ENCODE data around the gene RPL37.

GRCh38 chr5:40869384-40869783, 34.4 kb upstream of the RPL37 start:
- TF ChIP-seq, protein P1, sequence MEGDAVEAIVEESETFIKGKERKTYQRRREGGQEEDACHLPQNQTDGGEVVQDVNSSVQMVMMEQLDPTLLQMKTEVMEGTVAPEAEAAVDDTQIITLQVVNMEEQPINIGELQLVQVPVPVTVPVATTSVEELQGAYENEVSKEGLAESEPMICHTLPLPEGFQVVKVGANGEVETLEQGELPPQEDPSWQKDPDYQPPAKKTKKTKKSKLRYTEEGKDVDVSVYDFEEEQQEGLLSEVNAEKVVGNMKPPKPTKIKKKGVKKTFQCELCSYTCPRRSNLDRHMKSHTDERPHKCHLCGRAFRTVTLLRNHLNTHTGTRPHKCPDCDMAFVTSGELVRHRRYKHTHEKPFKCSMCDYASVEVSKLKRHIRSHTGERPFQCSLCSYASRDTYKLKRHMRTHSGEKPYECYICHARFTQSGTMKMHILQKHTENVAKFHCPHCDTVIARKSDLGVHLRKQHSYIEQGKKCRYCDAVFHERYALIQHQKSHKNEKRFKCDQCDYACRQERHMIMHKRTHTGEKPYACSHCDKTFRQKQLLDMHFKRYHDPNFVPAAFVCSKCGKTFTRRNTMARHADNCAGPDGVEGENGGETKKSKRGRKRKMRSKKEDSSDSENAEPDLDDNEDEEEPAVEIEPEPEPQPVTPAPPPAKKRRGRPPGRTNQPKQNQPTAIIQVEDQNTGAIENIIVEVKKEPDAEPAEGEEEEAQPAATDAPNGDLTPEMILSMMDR (IDR thresholded peaks at IDR 0.05 in 2 of 3, conservative IDR thresholded peaks at IDR 0.05 in 1 of 3; ENCODE audit: borderline replicate concordance in 1 of 3, insufficient read depth in 1 of 3, low read depth in 2 of 3, low read length in 2 of 3) = no peak
- TF ChIP-seq POLR2AphosphoS5 (IDR thresholded peaks at IDR 0.05; ENCODE audit: low read depth, low read length) (no peak), CEBPB (IDR thresholded peaks at IDR 0.05; ENCODE audit: low read depth) (no peak), EGR1 (IDR thresholded peaks at IDR 0.05; ENCODE audit: low read depth) (no peak), TCF7L2 (IDR thresholded peaks at IDR 0.05; ENCODE audit: borderline replicate concordance, extremely low read depth, insufficient read depth, insufficient read length) (no peak), EZH2 (IDR thresholded peaks at IDR 0.05) (no peak), SIN3A (IDR thresholded peaks at IDR 0.05; ENCODE audit: low read depth) (no peak), POLR2A (IDR thresholded peaks at IDR 0.05; ENCODE audit: borderline replicate concordance, extremely low read depth, insufficient read depth, insufficient read length) (no peak)
- TF ChIP-seq, protein P2, sequence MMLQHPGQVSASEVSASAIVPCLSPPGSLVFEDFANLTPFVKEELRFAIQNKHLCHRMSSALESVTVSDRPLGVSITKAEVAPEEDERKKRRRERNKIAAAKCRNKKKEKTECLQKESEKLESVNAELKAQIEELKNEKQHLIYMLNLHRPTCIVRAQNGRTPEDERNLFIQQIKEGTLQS (IDR thresholded peaks at IDR 0.05) = no peak
